ENCODE data around the gene PRPH2.

The PRPH2 gene

GRCh38 chr6:42664718-42665117, 57.7 kb downstream of the PRPH2 start:
- Mint-ChIP-seq H3K4me1 (ENCODE audit: low read depth) (no peaks in the 10 kb centered on the region), H3K9me3 (no peaks in the 10 kb centered on the region), H3K4me3 (no peak overlapping the region), H3K27me3 (no peaks in the 10 kb centered on the region), H3K27ac (no peak overlapping the region), H3K36me3 (ENCODE audit: low read depth) (peaks cover 93% of the 10 kb centered on the region)
- intact Hi-C loops (cut with micrococcal nuclease) = loop anchor here (5.0 kb wide), 1 partner anchor 233 kb away; no protein-coding TSS in a partner anchor

- Mint-ChIP-seq H3K36me3 (ENCODE audit: low read depth) (peaks cover 93% of the 10 kb centered on the region), H3K27me3 (no peaks in the 10 kb centered on the region), H3K4me1 (ENCODE audit: low read depth) (no peaks in the 10 kb centered on the region), H3K9me3 (no peaks in the 10 kb centered on the region), H3K4me3 (no peak overlapping the region), H3K27ac (no peak overlapping the region)
- intact Hi-C loops (cut with micrococcal nuclease) = loop anchor here (1.0 to 5.0 kb wide), 3 partner anchors 65 to 236 kb away; no protein-coding TSS in a partner anchor
Measured at GRCh38 chr6:42661540-42662153, 60.8 kb downstream of the PRPH2 start.

GRCh38 chr6:42659806-42660205, 62.6 kb downstream of the PRPH2 start:
- Mint-ChIP-seq H3K9me3 (no peaks in the 10 kb centered on the region), H3K36me3 (ENCODE audit: low read depth) (peaks cover 86% of the 10 kb centered on the region), H3K27me3 (no peaks in the 10 kb centered on the region), H3K4me1 (ENCODE audit: low read depth) (no peaks in the 10 kb centered on the region), H3K27ac (no peak overlapping the region), H3K4me3 (no peak overlapping the region)
- intact Hi-C loops (cut with micrococcal nuclease) = loop anchor here (5.0 kb wide), 1 partner anchor 237 kb away; no protein-coding TSS in a partner anchor

GRCh38 chr6:42653851-42654250, 68.5 kb downstream of the PRPH2 start:
- H3K4me3 Mint-ChIP-seq = no peak overlapping the region
- H3K4me1 Mint-ChIP-seq (ENCODE audit: low read depth) = no peaks in the 10 kb centered on the region
- no peaks in the 10 kb centered on the region for H3K9me3 Mint-ChIP-seq
- no peak overlapping the region for H3K27ac Mint-ChIP-seq
- no peaks in the 10 kb centered on the region for H3K27me3 Mint-ChIP-seq
- peaks cover 92% of the 10 kb centered on the region for H3K36me3 Mint-ChIP-seq (ENCODE audit: low read depth)
- intact Hi-C loops (cut with micrococcal nuclease) = no loop called here

- intact Hi-C loops (cut with micrococcal nuclease) = no loop called here
- no peak overlapping the region for H3K27ac Mint-ChIP-seq
- H3K36me3 Mint-ChIP-seq (ENCODE audit: low read depth) = peaks cover 86% of the 10 kb centered on the region
- H3K27me3 Mint-ChIP-seq = no peaks in the 10 kb centered on the region
- H3K4me1 Mint-ChIP-seq (ENCODE audit: low read depth) = no peaks in the 10 kb centered on the region
- H3K9me3 Mint-ChIP-seq = no peaks in the 10 kb centered on the region
- no peak overlapping the region for H3K4me3 Mint-ChIP-seq
Measured at GRCh38 chr6:42652024-42652746, 70.2 kb downstream of the PRPH2 start.
